Transverse colon (tissue), 3 donors: ENCODE measurements around the gene FNDC4.

ENCODE experiments used
- EP300 ChIP-seq: sonication (generic); formaldehyde crosslinking; IDR thresholded peaks from one replicate; pipeline ENCODE4 v1.6.1; 2017; ENCODE audit warnings: antibody characterized with exemption, low read depth
- TF ChIP-seq, protein P1 (sequence below), 5 experiments: fragments of 200-600 bp in 3 of 5; fragments of 450-650 bp in 2 of 5; sonication (generic) in 3 of 5; IDR thresholded peaks; 1 replicate in 2 of 5; 2 replicates in 3 of 5; pipeline ENCODE4 v1.5.1; 2016 to 2017; ENCODE audit warnings: antibody characterized with exemption in 5 of 5, inconsistent platforms in 3 of 5, mild to moderate bottlenecking in 2 of 5, moderate library complexity in 1 of 5

GRCh38 chr2:27520316-27520715, 25.3 kb upstream of the FNDC4 start:
- no peak for TF ChIP-seq EP300
- TF ChIP-seq, protein P1, sequence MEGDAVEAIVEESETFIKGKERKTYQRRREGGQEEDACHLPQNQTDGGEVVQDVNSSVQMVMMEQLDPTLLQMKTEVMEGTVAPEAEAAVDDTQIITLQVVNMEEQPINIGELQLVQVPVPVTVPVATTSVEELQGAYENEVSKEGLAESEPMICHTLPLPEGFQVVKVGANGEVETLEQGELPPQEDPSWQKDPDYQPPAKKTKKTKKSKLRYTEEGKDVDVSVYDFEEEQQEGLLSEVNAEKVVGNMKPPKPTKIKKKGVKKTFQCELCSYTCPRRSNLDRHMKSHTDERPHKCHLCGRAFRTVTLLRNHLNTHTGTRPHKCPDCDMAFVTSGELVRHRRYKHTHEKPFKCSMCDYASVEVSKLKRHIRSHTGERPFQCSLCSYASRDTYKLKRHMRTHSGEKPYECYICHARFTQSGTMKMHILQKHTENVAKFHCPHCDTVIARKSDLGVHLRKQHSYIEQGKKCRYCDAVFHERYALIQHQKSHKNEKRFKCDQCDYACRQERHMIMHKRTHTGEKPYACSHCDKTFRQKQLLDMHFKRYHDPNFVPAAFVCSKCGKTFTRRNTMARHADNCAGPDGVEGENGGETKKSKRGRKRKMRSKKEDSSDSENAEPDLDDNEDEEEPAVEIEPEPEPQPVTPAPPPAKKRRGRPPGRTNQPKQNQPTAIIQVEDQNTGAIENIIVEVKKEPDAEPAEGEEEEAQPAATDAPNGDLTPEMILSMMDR (IDR thresholded peaks at IDR 0.05), result no peak
